Peyer's patch (tissue), 4 donors: ENCODE results near the gene SHLD1.

ENCODE experiments used
- POLR2A ChIP-seq, 2 donors: fragments of 450-650 bp; IDR thresholded peaks; one replicate each; pipeline ENCODE4 v1.5.1; 2017; ENCODE audit warnings: antibody characterized with exemption in 2 of 2, mild to moderate bottlenecking in 2 of 2, moderate library complexity in 2 of 2
- TF ChIP-seq, protein P1 (sequence below), 6 experiments: fragments of 450-650 bp in 4 of 6; fragments of 200-600 bp in 2 of 6; sonication (generic) in 1 of 6; IDR thresholded peaks; one replicate each; pipeline ENCODE4 v1.5.1; 2017 to 2019; ENCODE audit warnings: antibody characterized with exemption in 6 of 6, mild to moderate bottlenecking in 3 of 6, moderate library complexity in 1 of 6

- TF ChIP-seq, protein P1, sequence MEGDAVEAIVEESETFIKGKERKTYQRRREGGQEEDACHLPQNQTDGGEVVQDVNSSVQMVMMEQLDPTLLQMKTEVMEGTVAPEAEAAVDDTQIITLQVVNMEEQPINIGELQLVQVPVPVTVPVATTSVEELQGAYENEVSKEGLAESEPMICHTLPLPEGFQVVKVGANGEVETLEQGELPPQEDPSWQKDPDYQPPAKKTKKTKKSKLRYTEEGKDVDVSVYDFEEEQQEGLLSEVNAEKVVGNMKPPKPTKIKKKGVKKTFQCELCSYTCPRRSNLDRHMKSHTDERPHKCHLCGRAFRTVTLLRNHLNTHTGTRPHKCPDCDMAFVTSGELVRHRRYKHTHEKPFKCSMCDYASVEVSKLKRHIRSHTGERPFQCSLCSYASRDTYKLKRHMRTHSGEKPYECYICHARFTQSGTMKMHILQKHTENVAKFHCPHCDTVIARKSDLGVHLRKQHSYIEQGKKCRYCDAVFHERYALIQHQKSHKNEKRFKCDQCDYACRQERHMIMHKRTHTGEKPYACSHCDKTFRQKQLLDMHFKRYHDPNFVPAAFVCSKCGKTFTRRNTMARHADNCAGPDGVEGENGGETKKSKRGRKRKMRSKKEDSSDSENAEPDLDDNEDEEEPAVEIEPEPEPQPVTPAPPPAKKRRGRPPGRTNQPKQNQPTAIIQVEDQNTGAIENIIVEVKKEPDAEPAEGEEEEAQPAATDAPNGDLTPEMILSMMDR (IDR thresholded peaks at IDR 0.05), result no peak
- TF ChIP-seq POLR2A (IDR thresholded peaks at IDR 0.05), result no peak
These were observed 95.7 kb downstream of the SHLD1 start for GRCh38 chr20:5845681-5846615.
